ENCODE measurements around the gene MRPL47.
A peak's percentile ranks its signal among the peaks of the same experiment; 100 is the strongest.

MRPL47 gene

GRCh38 chr3:179590669-179591068, 13.8 kb downstream of the MRPL47 start:
- no peak for DNase-seq

DNA sequence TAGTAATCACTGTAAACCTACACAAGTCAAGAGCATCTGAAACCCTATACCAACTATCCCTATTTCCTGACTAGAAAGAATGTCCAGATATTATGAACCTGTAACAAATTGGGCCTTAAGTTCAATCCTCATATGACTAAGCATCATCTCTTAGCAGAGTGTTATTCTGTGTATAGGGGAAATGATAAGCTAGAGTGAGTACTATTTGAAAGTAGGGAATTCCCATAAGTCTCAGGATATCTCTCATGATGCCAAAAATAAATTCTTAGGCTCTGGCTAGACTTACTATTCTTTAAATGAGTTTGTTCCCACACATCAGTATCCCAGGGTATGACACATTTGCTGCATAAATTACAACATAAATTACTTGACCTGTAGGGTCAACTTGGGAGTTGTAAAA, 15.3 kb downstream of the MRPL47 start:
- no peak for DNase-seq

DNA sequence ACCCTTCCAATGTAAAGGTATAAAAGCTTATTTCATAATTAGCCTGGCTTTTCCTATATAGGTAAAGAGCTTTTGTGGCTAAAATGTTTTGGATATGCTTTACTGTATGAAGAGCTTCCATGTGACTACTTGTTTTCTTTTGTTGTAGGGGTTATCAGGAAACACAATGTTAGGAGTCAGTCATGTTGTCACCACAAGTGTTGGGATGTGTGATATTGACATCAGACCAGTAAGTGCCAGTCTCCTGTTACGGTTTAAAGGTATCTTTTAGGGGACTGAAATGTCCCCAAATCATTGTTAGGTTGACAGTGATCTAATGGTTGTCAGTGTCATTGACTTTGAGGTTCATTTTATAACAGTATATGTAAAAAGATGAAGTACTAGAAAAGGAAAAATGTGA, 23.4 kb downstream of the MRPL47 start:
- no peak for DNase-seq

- DNase-seq: no peak
Measured at GRCh38 chr3:179565496-179565895, 38.9 kb downstream of the MRPL47 start.

DNA sequence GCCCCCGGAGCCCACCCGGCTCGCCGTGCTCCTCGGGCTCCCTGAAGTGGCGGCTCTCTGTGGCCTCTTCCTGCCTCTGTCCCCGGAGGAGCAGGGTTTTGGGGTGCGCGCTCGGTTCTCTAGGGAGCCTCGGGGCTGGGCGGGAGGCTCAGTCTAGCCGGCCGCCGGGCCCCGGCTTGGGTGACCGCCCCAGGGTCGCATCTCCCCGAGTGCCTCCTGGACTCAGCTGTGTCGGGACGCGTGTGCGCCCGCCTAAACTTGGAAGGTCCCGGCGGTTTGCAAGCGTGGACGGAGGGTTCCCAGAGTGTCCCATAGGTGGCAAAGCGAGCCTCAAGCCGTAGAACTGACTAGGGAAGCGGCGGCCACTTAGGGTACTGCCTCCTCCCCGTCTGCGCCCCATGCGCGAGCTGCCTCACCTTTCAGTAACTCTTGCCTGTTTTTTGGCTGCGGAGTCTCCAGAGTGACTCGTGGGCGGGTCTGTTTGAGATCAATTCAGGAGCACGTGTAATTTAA, 41.1 kb downstream of the MRPL47 start:
- peak; percentile 70 for DNase-seq

DNA sequence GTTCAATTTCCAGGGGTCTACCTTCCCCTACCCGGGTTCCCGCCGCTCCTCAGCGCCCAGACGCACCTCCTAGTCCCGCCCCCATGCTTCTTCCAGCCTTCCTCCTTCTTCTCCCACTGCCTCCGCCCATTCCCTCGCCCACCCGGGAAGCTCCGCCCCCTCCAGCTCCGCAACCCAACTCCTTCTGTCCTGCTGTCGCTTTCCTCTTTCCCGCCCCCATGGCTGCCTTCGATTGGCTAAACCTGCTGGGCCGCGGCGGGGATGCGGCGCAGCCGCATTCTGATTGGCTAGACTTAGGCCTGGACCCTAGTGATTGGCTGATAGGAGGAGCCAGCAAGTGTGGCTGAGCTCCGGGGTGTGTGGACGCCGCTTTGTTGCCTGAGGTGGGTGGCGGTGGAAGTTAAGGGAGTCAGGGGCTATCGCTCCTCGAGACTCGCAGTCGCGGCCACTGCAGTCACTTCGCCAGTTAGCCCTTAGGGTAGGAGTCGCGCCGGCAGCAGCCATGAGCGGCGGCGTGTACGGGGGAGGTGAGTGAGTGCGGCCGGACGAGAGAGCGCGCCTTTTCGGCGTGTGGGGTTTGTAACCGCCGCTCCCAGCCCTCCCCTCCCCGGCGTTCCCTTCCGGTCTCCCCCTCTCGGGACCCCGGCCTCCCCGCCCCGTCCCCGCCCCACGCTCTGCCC, 41.7 kb downstream of the MRPL47 start, which contains the start of gene ACTL6A:
Gene ACTL6A, plus strand, starts transcription at position 336 of the 680 bp plus-strand sequence. Its CDS starts 167 bp downstream, at position 503.
- DNase-seq: peak; percentile 100

- no peak for DNase-seq
Measured at GRCh38 chr3:179560791-179561190, 43.6 kb downstream of the MRPL47 start.

GRCh38 chr3:179558742-179559364, 45.6 kb downstream of the MRPL47 start:
- DNase-seq: peak; percentile 62

DNA sequence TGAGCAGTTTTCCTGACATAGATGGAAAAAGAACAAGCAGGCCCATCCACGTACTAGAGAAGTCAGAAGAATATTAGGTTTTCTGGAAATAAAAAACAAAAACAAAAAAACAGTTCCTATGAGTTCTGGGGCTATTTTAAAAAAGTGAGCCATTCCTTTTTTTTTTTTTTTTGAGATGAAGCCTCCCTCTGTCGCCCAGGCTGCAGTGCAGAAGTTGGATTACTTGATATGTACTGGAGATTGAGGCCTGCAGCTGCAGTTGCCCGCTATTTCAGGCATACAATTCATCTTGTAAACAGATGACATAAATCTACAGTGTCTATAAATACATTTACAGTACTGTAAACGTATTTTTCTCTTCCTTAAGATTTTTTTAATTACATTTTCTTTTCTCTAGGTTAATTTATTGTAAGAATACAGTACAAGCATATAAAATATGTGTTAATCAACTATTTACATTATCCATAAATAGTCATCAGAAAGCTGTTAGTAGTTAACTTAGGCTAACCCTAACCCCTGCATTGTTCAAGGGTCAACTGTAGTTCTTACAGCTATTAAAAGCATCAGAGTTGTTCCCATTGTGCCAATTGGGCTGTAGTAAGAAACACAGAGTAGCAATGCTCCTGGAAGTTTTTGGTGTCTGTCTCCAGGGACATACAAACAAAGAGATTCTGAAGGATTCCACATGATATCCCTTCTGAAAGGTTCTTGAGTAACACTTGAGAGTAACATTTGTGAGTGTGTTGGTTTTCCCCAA, 52.9 kb downstream of the MRPL47 start:
- DNase-seq: no peak

- no peak for DNase-seq
Measured at GRCh38 chr3:179546814-179547241, 57.6 kb downstream of the MRPL47 start.

- DNase-seq: no peak
Measured at GRCh38 chr3:179544981-179545645, 59.3 kb downstream of the MRPL47 start.

DNA sequence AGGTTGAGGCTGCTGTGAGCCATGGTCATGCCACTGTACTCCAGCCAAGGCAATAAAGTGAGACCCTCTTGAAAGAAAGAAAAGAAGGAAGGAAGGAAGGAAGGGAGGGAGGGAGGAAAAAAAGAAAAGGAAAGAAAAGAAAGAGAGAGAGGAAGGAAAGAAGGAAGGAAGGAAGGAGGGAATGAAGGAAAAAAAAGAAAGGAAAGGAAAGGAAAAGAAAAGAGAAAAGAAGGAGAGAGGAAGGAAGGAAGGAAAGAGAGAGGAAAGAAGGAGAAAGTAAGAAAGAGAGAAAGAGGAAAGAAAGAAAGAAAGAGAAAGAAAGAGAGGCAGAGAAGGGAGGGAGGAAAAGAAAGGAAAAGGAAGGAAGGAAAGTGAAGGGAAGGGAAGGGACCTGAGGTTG, 62.1 kb downstream of the MRPL47 start:
- no peak for DNase-seq

GRCh38 chr3:179541596-179541995, 62.8 kb downstream of the MRPL47 start:
- no peak for DNase-seq

DNA sequence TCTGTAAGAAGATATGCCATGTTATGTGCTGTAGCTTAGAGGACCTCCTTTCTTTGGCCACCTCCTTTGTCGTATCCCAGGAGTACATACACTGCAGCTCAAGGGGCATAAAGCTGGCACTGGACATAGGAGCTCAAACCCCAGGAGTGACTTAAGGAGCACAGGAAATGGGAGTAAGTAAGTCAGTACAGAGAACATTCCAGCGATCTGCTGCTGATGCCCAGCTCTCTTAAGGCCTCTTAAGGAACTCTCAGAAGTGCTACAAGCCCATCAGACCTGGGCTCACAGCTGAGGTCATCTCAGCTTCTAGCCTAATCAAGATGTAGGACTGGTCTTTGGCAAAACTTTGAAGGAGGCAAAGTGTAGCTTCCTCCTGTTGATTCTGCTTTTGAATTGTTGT, 63.3 kb downstream of the MRPL47 start:
- DNase-seq: no peak

Measured in NCI-H774 (cell line).